HG02852 (cell line): Measurements from ENCODE around the gene SORT1.

Experiments
- ATAC-seq: cut with Tn5 transposase; IDR thresholded peaks from one replicate; pipeline ENCODE4 v1.9.1; 2021; ENCODE audit warnings: mild to moderate bottlenecking, moderate library complexity; ENCODE audit not compliant: unreplicated experiment

SORT1 gene

GRCh38 chr1:109263597-109264378 lies 133.9 kb downstream of the SORT1 start:
- ATAC-seq, result peak; percentile 81

GRCh38 chr1:109263234-109263596 lies 134.5 kb downstream of the SORT1 start:
- ATAC-seq, result no peak

- no peak for ATAC-seq
Observed at GRCh38 chr1:109262231-109263055, 135.3 kb downstream of the SORT1 start.

GRCh38 chr1:109261578-109261977 lies 136.1 kb downstream of the SORT1 start:
- no peak for ATAC-seq

GRCh38 chr1:109261006-109261405 lies 136.7 kb downstream of the SORT1 start:
- no peak for ATAC-seq

- ATAC-seq, result no peak
Observed at GRCh38 chr1:109259674-109260557, 137.8 kb downstream of the SORT1 start.
